Activated T-cell treated with anti-CD3 and anti-CD28 coated beads for 4 hours (primary cell): ENCODE measurements around the gene TMEM134.
"Not testable (repeated sequence)": the region's sequence is repeated elsewhere in the genome, so short reads cannot be mapped to it uniquely, and the experiment has no call there.

Experiments used
- DNase-seq: peaks from one replicate; pipeline ENCODE4 v3.0.0-alpha.2; 2020

The TMEM134 gene

GRCh38 chr11:67437082-67437808 is 31.8 kb downstream of the TMEM134 start, which contains the start of gene PTPRCAP:
Gene PTPRCAP (minus strand): TSS chr11:67437682. CDS start chr11:67437619, 63 bp downstream.
- DNase-seq, result peak; percentile 66

GRCh38 chr11:67436459-67437081 is 32.5 kb downstream of the TMEM134 start:
- peak; percentile 54 for DNase-seq

DNA sequence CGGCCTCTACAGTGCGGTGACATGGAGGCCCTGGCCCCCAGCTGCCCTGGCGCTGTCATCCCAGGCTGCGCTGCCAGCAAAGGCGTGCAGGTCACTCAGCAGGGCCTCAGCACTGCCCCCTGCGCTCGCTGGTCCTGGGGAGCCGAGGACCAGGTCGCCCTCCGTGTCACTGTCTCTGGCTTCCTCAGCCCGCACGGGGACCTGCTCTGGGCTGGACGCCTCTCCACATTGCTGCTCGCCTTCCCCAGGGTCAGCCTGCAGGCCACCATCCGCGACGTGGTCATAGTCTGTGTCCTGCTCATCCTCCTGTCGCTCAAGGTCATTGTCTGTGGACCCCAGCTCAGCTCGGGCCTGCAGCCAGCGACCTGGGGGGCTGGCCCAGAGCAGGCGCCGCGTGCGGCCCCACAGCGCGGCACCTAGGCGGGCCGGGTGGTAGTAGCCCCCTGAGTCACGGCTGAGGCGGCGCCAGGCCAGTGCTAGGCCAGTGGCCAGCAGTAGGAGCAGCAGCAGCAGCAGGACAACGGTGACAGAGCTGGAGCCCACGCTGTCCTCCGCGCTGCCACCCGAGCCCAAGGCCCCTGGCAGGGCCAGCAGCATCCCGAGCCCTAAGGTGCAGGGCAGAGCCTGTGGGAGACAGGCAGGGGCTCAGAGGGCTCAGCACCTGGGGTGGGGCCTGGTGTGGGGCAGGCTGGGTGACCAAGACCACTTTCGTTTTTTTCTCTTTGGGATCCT is 33.2 kb downstream of the TMEM134 start:
- no peak for DNase-seq

- DNase-seq, result no peak
These were observed 33.9 kb downstream of the TMEM134 start for GRCh38 chr11:67435031-67435726.

DNA sequence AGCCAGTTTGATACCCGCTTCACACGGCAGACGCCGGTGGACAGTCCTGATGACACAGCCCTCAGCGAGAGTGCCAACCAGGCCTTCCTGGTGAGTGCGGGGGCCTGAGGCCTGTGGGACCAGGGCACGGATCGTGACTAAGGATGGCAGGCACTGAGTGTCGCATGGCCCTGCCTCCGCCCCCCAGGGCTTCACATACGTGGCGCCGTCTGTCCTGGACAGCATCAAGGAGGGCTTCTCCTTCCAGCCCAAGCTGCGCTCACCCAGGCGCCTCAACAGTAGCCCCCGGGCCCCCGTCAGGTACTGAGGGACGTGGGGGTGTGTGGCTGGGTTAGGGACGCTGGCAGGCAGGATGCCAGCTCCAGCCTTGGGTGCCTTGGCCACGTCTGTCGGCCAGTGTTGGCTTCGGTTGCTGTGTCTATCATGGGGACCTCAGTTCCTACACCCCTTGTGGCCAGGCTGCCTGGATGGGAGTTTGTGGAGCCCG is 34.6 kb downstream of the TMEM134 start:
- DNase-seq, result no peak

- DNase-seq, result no peak
These were observed 35.3 kb downstream of the TMEM134 start for GRCh38 chr11:67433536-67434394.

GRCh38 chr11:67432655-67433349 is 36.2 kb downstream of the TMEM134 start:
- DNase-seq, result no peak

- no peak for DNase-seq
These were observed 37.5 kb downstream of the TMEM134 start for GRCh38 chr11:67431346-67432249.

- no peak for DNase-seq
These were observed 39.3 kb downstream of the TMEM134 start for GRCh38 chr11:67429722-67430121.

GRCh38 chr11:67429038-67429668 is 39.9 kb downstream of the TMEM134 start:
- no peak for DNase-seq

GRCh38 chr11:67428052-67429001 is 40.7 kb downstream of the TMEM134 start, which contains the start of gene RPS6KB2:
Gene RPS6KB2 (plus strand): TSS chr11:67428494. CDS start chr11:67428546, 52 bp downstream.
- peak; percentile 100 for DNase-seq

DNA sequence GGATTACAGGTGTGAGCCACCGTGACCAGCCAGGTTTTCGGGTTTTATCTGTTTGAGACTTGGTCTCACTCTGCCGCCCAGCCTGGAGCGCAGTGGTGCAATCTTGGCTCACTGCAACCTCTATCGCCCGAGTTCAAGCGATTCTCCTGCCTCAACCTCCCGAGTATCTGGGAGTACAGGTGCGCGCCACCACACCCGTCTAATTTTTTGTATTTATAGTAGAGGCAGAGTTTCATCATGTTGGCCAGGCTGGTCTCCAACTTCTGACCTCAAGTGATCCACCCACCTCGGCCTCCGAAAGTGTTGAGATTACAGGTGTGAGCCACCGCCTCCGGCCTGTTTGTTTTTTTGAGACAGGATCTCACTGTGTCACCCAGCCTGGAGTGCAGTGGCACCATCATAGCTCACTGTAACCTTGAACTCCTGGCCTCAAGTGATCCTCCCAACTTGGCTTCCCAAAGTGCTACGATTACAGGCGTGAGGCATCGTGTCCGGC is 41.6 kb downstream of the TMEM134 start:
- DNase-seq, result not testable (repeated sequence)

DNA sequence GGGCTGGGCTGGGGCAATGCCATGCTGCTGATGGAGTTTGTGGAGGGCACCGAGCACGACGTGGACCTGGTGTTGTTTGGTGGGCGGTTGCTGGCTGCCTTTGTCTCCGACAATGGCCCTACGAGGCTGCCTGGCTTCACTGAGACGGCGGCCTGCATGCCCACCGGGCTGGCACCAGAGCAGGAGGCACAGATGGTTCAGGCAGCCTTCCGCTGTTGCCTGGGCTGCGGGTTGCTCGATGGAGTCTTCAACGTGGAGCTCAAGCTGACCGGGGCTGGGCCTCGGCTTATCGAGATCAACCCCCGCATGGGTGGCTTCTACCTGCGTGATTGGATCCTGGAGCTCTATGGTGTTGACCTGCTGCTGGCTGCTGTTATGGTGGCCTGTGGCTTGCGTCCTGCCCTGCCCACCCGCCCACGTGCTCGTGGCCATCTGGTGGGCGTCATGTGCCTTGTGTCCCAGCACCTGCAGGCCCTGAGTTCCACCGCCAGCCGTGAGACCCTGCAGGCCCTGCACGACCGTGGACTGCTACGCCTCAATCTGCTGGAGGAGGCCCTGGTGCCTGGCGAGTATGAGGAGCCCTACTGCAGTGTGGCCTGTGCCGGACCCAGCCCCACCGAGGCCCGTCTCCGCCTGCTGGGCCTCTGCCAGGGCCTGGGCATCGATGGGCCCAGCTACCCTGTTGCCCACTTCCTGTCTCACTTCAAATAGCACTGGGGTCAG is 45.0 kb downstream of the TMEM134 start:
- no peak for DNase-seq

- no peak for DNase-seq
These were observed 45.6 kb downstream of the TMEM134 start for GRCh38 chr11:67423466-67423865.

DNA sequence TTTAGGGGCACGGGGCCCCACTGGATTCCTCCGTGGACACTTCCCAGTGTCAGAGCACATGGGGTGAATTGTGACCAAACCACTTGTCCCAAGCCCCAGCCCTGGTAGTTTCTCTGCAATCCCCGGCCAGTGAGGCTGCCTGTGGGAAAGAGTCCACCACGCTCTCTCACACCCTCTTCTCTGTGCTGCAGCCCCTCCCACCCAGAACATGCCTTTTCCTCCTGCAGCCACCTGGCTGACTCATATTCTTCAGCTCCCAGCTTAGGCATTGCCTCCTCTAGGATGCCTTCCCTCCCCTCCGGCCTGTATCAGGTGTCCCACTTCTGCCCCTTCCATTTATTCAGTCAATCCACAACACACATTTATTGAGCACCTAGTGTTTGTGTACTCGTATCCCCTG is 46.2 kb downstream of the TMEM134 start:
- no peak for DNase-seq

DNA sequence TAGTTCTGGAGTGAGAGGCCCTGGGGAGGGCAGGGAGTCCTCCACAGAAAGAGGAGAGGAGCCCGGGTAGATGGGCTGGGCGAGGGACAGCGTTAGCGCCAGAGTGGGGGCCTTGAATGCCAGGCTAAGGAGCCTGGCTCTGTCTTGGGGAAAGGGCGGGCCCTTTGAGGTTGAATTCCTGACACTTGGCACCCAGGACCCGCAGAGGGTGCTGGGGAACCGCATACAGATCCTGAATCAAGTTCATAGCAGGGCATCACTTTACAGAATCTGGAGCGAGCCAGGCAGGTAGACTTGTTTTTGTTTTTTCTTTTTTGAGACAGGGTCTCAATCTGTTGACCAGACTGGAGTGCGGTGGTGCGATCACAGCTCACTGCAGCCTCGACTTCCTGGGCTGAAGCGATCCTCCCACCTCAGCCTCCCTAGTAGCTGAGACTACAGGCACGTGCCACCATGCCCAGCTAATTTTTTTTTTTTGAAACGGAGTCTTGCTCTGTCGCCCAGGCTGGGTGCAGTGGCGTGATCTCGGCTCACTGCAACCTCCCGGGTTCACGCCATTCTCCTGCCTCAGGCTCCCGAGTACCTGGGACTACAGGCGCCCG is 47.5 kb downstream of the TMEM134 start:
- DNase-seq, result no peak
